Stimulated activated CD4-positive, alpha-beta T cell treated with anti-CD3 and anti-CD28 coated beads, Interleukin-2, amount 100 ng/mL, for 48 hours (primary cell): ENCODE results near the gene HARS2.
"Not testable (repeated sequence)": the region's sequence is repeated elsewhere in the genome, so short reads cannot be mapped to it uniquely, and the experiment has no call there.

Experiments
- DNase-seq, 2 donors: peaks; one replicate each; pipeline ENCODE4 v3.0.0-alpha.2; 2020

Gene HARS2

DNA sequence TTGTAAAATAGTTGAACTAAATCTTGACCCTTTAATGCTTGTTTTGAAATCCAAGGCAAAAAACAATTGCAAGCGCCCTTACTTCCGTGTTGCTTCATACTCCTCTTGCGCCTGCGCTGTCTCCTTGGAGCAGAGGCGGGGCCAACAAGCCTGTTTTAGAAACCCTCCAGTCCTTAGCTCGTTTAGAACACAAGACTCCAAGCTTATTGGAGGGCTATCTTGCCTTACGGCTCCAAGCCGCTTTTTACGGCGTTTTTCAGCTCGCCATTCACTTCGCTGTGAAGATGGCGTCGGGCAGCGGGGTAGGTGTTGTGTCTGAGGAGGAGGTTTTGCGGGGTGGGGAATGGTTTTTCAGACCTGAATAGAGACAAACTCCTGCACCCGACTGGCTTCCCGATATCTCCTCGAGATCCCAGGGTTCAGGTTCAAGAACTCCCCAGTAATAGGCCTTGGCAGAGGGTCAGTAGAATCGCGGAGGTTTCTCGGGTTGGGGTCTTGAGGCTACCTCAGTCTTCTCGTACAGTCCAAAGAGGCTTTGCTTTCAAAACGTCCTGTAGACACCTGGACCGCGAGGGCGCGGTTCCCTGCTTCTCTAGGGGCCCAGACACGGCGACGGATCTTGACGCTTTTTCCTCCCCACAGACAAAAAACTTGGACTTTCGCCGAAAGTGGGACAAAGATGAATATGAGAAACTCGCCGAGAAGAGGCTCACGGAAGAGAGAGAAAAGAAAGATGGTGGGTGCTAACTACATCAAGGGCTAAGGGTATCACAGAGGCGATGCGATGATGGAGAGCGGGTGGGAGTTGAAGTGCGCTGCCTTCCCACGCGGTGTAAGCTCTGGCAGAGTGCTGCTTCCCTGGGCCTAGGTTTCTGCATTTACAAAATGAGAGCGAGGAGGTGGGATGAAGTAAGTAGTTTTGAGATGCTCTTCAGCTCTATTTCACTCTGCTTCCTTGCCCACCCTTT is 9.2 kb downstream of the HARS2 start, which contains the start of gene ZMAT2:
Gene ZMAT2, plus strand, starts transcription at position 271 of the 968 bp plus-strand sequence. Its CDS starts 14 bp downstream, at position 285.
- DNase-seq: peak; percentile 80 to 83

DNA sequence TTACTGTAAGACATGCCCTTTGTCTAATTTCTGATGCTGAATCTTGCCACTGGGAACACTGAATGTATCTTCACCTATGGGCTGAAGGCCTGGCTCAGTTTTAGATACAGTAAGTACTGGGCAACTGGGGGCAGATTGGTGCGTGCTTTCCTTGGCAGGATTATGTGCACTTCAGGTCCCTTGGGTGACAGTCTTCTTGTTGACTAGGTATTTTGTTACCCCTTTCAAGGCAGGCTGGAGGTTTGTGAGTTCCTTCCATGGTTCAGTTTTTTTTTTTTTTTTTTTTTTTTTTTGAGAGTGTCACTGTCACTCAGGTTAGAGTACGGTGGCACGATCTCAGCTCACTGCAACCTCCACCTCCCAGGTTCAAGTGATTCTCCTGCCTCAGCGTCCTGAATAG is 16.6 kb downstream of the HARS2 start:
- no peak for DNase-seq

DNA sequence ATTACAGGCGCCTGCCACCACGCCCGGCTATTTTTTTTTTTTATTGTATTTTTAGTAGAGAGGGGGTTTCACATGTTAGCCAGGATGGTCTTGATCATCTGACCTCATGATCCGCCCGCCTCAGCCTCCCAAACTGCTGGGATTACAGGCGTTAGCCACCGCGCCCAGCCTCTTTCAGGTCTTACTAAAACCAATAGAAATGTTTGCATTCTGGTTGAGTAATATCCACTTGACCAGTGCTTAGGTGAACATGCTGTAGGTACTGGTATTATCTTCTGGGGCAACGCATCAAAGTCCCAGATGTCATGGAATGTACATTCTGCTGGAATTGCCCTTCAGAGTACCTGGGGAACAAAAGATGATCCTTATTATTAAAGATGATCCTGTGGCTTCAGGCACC is 17.5 kb downstream of the HARS2 start:
- not testable (repeated sequence) for DNase-seq

DNA sequence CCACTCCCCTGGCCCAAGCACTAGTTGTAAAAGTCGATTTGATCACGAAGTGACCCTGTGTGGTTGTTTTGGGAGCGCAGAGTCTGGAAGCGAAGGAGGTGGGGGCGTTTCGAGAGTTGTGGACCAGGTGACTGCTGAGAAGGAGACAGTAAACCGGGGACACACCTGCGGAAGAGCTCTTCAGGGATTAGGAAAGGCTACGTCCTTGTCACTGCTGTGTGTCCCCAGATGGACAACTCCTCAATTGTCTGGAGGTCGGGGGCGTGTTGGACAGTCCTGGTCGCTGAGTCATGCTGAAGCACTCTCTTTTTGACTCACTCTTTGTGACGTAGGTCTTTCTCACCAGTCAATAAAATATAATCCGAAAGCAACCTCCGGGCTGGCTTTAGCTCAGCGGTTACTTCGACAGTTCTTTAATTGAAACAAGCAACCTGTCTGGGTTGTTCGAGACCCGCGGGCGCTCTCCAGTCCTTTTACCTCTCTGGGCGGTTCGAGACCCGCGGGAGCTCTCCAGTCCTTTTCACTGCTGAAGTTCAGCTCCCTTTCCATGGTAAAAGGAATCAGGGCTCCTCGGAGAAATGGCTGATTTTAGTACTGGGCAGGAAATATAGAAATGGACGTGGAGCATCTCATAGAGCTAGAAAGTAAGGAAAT is 19.8 kb downstream of the HARS2 start:
- DNase-seq: peak; percentile 83 to 89

DNA sequence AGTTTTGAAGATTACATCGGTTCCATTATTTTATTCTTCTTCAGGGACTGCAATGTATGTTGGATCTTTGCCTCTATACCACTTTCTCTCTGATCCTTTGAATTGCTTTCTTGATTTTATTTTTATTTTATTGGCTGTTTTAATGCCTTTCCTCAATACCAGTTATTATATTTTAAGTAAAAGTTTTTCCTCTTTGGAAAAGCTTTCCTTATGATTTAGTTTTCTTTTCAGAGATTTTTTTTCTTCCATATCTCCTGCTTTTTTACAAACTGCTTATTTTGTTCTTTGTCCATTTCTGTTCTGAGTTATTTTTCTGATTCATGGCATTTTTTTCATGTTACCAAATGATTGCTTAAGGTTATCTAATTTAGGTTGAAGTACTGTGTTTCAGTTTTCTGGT is 20.5 kb downstream of the HARS2 start:
- DNase-seq: no peak

DNA sequence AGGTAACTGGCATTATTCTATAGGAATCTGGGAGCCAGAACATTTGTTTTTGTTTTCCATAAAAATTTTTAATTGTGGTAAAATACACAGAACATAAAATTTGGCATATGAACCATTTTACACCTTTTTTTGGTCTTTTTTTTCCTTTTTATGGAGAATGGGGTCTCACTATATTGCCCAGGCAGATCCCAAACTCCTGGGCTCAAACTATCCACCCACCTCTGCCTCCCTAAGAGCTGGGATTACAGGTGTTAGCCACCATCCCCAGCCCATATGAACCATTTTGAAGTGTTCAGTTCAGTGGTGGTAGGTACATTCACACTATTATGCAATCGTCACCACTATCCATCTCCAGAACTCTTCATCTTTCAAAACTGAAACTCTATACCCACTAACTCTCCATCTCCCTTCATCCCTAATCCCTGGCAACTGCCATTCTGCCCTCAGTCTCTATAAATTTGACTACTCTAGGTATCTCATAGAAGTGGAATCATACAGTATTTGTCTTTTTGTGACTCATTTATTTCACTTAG is 22.4 kb downstream of the HARS2 start:
- DNase-seq: no peak

DNA sequence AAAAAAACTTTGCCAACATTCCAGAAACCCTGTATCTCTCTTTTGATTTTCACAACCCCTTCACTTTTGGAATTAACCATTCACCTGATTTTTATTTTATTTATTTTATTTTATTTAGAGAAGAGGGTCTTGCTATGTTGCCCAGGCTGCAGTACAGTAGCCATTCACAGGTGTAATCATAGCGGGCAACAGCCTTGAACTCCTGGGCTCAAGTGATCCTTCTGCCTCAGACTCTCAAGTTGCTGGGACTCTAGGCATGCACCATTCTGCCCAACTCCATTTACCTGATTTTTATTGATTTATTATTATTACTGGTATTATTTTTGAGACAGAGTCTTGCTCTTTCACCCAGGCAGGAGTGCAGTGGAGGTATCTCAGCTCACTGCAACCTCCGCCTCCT is 25.0 kb downstream of the HARS2 start:
- DNase-seq: not testable (repeated sequence)

DNA sequence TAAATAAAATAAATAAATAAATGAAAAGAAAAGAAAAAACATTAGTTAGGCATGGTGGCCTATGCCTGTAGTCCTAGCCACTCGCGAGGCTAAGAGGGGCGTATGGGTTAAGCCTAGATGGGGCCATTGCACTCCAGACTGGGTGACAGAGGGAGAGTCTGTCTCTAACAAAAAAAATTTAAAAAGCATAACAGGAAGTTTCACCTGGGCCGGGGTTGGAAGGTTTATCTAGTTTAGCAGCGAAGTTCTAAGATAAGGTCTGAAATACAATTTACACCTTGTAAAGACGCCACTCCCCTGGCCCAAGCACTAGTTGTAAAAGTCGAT is 27.0 kb downstream of the HARS2 start:
- no peak for DNase-seq

DNA sequence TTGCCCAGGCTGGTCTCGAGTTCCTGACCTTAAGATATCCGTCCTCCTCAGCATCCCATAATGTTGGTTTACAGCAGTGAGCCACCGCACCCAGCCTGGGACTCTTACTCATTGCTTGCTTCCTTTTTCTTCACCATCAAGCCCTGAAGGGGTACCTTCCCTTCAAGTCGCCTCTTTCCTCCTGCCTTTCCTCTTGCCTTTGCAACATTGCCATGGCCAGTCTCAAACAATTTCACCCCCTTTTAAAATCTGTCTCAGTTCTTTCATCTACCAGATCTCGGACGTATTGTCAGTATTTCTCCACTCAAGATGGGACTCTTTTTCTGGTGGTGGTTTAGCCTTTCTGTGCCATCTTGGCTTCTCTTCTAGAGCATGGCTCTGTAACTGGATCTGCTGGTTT is 29.5 kb downstream of the HARS2 start:
- DNase-seq: not testable (repeated sequence)

DNA sequence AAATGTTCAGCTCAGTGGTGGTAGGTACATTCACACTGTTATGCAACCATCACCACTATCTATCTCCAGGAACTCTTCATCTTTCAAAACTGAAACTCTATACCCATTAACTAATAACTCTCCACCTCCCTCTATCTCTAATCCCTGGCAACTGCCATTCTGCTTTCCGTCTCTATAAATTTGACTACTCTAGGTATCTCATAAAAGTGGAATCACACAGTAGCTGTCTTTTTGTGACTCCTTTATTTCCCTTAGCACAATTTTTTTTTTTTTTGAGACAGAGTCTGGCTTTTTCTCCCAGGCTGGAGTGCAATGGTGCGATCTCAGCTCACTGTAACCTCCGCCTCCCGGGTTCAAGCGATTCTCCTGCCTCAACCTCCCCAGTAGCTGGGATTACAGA is 30.1 kb downstream of the HARS2 start:
- DNase-seq: not testable (repeated sequence)

DNA sequence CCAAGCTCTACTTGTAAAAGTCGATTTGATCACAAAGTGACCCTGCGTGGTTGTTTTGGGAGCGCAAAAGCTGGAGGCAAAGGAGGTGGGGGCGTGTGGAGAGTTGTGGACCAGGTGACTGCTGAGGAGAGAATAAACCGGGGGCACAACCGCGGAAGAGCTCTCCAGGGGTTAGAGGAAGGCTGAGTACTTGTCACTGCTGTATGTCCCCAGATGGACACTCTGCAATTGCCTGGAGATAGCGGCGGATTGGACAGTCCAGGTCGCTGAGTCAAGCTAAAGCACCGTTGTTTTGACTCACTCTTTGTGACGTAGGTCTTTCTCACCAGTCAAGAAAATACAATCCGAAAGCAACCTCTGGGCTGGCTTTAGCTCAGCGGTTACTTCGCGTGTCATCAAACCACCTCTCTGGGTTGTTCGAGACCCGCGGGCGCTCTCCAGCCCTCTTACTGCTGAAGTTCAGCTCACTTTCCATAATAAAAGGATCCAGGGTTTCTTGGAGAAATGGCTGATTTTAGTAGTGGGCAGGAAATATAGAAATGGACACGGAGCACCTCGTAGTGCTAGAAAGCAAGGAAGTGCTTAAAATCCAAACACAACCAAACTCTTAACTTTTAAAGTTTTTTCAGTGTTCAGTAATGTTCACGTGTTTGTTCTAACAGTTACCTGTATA is 34.7 kb downstream of the HARS2 start:
- peak; percentile 75 to 81 for DNase-seq

DNA sequence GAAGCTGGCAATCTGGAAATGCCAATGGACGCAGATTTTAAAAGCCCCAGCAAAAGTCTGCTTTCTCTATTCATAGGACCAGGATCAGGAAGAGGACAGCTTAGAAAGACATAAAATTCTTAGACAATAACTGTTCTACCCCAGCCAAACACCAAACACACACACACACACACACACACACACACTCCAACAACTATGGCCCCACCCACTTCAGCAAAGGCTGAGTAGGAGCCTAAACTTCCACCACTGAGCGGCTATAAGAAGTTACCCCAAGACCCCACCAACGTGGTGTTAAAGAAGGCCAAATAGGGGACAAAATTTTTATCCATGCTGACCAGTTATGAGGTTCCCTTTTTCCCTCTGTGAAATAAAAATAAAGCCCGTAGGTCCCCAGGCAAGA is 41.8 kb downstream of the HARS2 start:
- DNase-seq: no peak

DNA sequence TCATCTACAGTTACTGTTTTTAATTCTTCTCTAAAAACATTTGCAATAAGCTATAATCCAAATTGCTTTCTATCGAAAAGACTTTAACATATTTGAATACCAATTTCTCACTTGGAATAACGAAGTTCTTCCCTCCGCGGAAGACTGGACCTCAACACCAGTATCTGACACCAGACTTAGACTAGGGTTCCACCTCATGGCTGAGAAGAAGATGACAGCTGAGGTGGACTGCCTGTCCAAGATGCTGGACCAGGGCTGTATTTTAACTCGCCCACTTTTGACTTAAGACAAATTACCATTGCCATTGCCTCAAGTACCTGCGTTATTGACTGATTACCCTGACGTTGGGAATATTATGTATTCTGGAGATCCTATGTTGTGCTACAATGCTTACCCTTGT is 43.1 kb downstream of the HARS2 start:
- no peak for DNase-seq

DNA sequence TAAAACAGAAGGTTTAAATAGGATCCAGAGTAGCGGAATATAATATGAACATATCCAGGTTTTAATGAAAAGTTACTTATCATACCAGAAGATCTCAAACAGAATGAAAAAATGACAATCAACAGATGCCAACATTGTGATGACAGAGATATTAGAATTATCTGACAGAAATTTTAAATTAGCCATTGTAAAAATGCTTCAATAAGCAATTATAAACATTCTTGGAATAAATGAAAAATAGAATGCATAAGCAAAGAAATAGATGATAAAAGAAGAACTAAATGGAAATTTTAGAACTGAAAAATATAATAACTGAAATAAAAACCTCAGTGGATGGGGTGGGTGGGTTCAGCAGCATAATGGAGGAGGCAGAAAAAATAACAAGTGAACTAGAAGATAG is 46.2 kb downstream of the HARS2 start:
- DNase-seq: no peak

DNA sequence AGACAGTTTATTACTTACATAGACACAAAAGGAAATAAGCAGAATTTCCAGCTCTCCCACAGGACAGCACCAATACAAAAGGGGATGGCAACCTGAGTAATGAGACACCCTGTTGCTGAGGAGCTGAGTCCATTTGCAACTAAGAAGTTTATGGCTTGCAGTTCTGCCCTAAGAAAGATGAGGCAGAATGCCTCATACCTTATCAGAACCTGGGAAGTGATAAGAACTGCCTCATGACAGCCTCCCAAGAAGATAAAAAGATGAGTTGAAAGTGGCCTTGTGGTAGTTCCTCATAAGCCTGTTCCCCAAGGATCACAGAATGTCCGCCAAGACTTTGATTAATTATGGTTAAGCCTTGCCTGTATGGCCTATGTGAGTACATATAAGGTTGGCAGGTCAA is 50.7 kb downstream of the HARS2 start:
- DNase-seq: no peak
